Epithelial cell of alveolus of lung (primary cell): Measurements from ENCODE around the gene UBE2R2. TPM values are rescaled to one million over a fixed set of nuclear protein-coding genes. Genes with fewer than 3 reads are reported as not detected.

Experiments used
- total RNA-seq: library from RNA; depleted of rRNA; stranded (reverse); fragments of >200 nt; gene quantifications from 2 replicates; pipeline ENCODE4 v1.2.1, GENCODE V29; 2015

Gene UBE2R2, protein sequence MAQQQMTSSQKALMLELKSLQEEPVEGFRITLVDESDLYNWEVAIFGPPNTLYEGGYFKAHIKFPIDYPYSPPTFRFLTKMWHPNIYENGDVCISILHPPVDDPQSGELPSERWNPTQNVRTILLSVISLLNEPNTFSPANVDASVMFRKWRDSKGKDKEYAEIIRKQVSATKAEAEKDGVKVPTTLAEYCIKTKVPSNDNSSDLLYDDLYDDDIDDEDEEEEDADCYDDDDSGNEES
- 21.5 and 47.8 TPM in 2 replicates for total RNA-seq

GRCh38 chr9:33816327-33817252 is at the start of gene UBE2R2:
TSS of gene UBE2R2 (plus strand) at chr9:33817160. CDS start at chr9:33817758, 598 bp downstream.

GRCh38 chr9:33795281-33795680 is 21.7 kb upstream of the UBE2R2 start, which contains the start of gene PRSS3:
TSS of gene PRSS3 (plus strand) at chr9:33795561. CDS start at chr9:33795574, 13 bp downstream.

Other genes starting within 250 kb of the UBE2R2 start
- 4.2 and 18.9 TPM in 2 replicates for gene PRSS3, start 21.6 kb upstream of the UBE2R2 start, total RNA-seq
- gene UBAP2, start 231.7 kb downstream of the UBE2R2 start, total RNA-seq, result 14.5 and 21.1 TPM in 2 replicates